ENCODE data around the gene S100PBP.

- no peak for TF ChIP-seq CTCF (conservative IDR thresholded peaks at IDR 0.05; ENCODE audit: low read depth, low read length)
- no peak for TF ChIP-seq POLR2A (IDR thresholded peaks at IDR 0.05; ENCODE audit: low read depth, low read length)
- no peak for TF ChIP-seq MAFK (IDR thresholded peaks at IDR 0.05; ENCODE audit: low read depth, low read length)
- no peak for TF ChIP-seq RAD21 (IDR thresholded peaks at IDR 0.05; ENCODE audit: low read length)
- TF ChIP-seq MXI1 (IDR thresholded peaks at IDR 0.05; ENCODE audit: borderline replicate concordance, low read depth, low read length): no peak
- TF ChIP-seq CEBPB (IDR thresholded peaks at IDR 0.05; ENCODE audit: low read depth, low read length): no peak
- no peak for TF ChIP-seq SMC3 (IDR thresholded peaks at IDR 0.05; ENCODE audit: low read depth, low read length)
Observed at GRCh38 chr1:32888134-32888533, 70.7 kb downstream of the S100PBP start.
